GM18867 (cell line): ENCODE measurements around the gene SLC8A3.
A peak's percentile ranks its signal among the peaks of the same experiment; 100 is the strongest.

Experiments used
- ATAC-seq: cut with Tn5 transposase; IDR thresholded peaks from one replicate; pipeline ENCODE4 v1.9.1; 2021; ENCODE audit warnings: mild to moderate bottlenecking, moderate library complexity; ENCODE audit not compliant: unreplicated experiment

Gene SLC8A3

GRCh38 chr14:70180718-70181117, 8.0 kb downstream of the SLC8A3 start:
- no peak for ATAC-seq

- no peak for ATAC-seq
Observed at GRCh38 chr14:70177081-70177800, 11.5 kb downstream of the SLC8A3 start.

- ATAC-seq: no peak
Observed at GRCh38 chr14:70173569-70173968, 15.2 kb downstream of the SLC8A3 start.

- no peak for ATAC-seq
Observed at GRCh38 chr14:70171726-70172125, 17.0 kb downstream of the SLC8A3 start.

- no peak for ATAC-seq
Observed at GRCh38 chr14:70170976-70171375, 17.8 kb downstream of the SLC8A3 start.

- no peak for ATAC-seq
Observed at GRCh38 chr14:70168406-70168805, 20.3 kb downstream of the SLC8A3 start.

GRCh38 chr14:70166530-70167203, 22.1 kb downstream of the SLC8A3 start:
- ATAC-seq: no peak

GRCh38 chr14:70162358-70162757, 26.4 kb downstream of the SLC8A3 start:
- no peak for ATAC-seq

GRCh38 chr14:70156592-70156991, 32.2 kb downstream of the SLC8A3 start:
- no peak for ATAC-seq

GRCh38 chr14:70152704-70153103, 36.0 kb downstream of the SLC8A3 start:
- no peak for ATAC-seq

GRCh38 chr14:70152081-70152480, 36.7 kb downstream of the SLC8A3 start:
- no peak for ATAC-seq

- ATAC-seq: no peak
Observed at GRCh38 chr14:70149596-70150165, 39.1 kb downstream of the SLC8A3 start.

- no peak for ATAC-seq
Observed at GRCh38 chr14:70148911-70149595, 39.7 kb downstream of the SLC8A3 start.

GRCh38 chr14:70148351-70148750, 40.4 kb downstream of the SLC8A3 start:
- ATAC-seq: no peak

- no peak for ATAC-seq
Observed at GRCh38 chr14:70144046-70144445, 44.7 kb downstream of the SLC8A3 start.

GRCh38 chr14:70143306-70143705, 45.4 kb downstream of the SLC8A3 start:
- ATAC-seq: no peak

GRCh38 chr14:70140614-70141013, 48.1 kb downstream of the SLC8A3 start:
- ATAC-seq: no peak

GRCh38 chr14:70139384-70139783, 49.4 kb downstream of the SLC8A3 start:
- ATAC-seq: peak; percentile 42

- ATAC-seq: no peak
Observed at GRCh38 chr14:70137788-70138187, 51.0 kb downstream of the SLC8A3 start.

GRCh38 chr14:70133461-70133860, 55.3 kb downstream of the SLC8A3 start:
- no peak for ATAC-seq

GRCh38 chr14:70130482-70130881, 58.3 kb downstream of the SLC8A3 start:
- no peak for ATAC-seq

- ATAC-seq: no peak
Observed at GRCh38 chr14:70127186-70127585, 61.6 kb downstream of the SLC8A3 start.
